ENCODE measurements around the gene MPPED2.
"Not testable (repeated sequence)": the region's sequence is repeated elsewhere in the genome, so short reads cannot be mapped to it uniquely, and the experiment has no call there.

MPPED2 gene

GRCh38 chr11:30573951-30574350 lies 12.2 kb downstream of the MPPED2 start:
- no peak for DNase-seq

GRCh38 chr11:30568931-30569330 lies 17.2 kb downstream of the MPPED2 start:
- no peak for DNase-seq

GRCh38 chr11:30567644-30568043 lies 18.5 kb downstream of the MPPED2 start:
- no peak for DNase-seq

- DNase-seq, result no peak
Observed at GRCh38 chr11:30567120-30567519, 19.0 kb downstream of the MPPED2 start.

DNA sequence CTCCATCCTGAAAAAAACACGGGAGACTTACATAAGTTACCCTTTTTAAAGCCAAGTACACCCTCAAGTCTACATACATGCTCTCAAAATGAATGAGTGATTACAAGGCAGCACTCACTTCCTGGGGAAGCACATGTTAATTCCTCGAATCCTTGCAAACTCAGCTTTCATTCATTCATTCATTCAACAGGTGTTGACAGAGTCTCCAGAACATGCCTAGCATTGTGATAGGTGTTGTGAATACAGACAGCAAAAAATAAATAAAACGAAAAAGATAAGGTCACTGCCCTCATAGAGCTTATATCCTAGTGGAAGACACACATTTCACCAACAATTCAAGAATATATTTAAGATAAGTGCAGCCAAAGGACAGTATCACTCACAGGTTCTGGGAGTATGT lies 19.7 kb downstream of the MPPED2 start:
- no peak for DNase-seq

- no peak for DNase-seq
Observed at GRCh38 chr11:30565027-30565426, 21.1 kb downstream of the MPPED2 start.

- DNase-seq, result no peak
Observed at GRCh38 chr11:30561691-30562415, 24.3 kb downstream of the MPPED2 start.

DNA sequence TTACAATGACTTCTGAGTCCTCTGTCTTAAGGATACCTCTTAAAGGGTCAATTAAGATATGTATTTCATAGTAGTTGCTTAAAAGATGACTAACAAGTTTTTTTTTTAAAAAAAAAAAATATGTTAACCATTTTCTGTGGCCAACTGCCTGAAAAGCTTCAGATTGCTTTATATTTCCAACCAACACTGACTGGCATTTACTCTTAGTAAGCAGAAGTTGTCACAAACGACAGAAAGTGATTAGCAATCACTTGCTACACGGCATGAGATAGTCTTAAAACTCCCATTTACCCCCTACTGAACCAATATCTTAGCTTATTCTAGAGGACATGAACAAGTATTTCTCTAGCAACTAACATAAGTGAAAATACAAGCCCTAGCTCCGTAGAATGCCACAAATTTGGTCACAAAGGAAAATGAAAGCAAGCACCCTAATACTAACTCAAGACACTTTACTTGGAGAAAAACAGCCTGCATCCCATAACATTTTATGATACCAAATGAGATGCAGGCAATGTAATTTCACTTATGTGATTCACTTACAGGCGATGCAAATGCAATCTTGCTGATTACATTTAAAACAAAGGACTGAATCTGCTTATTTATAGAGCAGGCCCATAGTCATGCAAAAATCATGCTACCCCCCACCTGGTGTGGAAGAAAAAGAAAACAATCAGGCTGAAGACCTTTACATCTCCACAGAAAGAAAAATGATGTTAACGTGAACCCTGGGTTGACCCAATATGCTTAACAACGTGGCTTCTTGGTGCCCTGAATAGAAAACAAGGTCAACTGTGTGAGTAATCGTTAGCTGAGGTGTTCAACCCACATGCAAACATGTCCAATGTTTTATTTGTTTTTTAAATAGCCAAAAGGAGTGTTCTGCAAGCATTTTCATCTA lies 25.7 kb downstream of the MPPED2 start:
- DNase-seq, result no peak

GRCh38 chr11:30559004-30559403 lies 27.1 kb downstream of the MPPED2 start:
- no peak for DNase-seq

GRCh38 chr11:30554587-30554986 lies 31.6 kb downstream of the MPPED2 start:
- DNase-seq, result not testable (repeated sequence)

- DNase-seq, result no peak
Observed at GRCh38 chr11:30553521-30554110, 32.5 kb downstream of the MPPED2 start.

GRCh38 chr11:30552839-30553238 lies 33.3 kb downstream of the MPPED2 start:
- no peak for DNase-seq

DNA sequence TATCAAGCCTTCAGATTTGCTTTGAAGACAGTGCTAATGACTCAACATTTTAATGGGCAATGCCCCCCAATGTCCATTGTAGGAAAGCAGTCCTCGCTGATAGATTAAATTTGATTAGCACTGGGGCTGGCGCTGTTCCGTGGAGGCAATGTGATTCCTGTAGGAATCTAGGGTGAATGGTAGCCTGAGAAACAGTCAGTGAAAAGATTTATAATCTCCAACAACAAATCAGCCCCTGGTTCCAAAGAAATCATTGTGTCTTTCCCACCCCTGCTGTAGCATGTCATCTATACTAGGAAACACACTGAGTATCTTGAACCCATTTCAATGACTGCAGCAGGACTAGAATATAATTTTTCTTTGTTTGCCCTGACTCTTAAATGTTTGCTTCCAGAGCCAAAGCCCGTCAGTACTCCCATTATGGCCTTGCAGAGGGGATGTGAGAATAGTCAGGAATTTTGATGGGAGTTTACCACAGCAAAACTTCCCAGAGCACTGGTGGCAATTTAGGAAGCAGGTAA lies 36.1 kb downstream of the MPPED2 start:
- no peak for DNase-seq

- no peak for DNase-seq
Observed at GRCh38 chr11:30549565-30549964, 36.6 kb downstream of the MPPED2 start.

GRCh38 chr11:30546334-30546733 lies 39.8 kb downstream of the MPPED2 start:
- no peak for DNase-seq

DNA sequence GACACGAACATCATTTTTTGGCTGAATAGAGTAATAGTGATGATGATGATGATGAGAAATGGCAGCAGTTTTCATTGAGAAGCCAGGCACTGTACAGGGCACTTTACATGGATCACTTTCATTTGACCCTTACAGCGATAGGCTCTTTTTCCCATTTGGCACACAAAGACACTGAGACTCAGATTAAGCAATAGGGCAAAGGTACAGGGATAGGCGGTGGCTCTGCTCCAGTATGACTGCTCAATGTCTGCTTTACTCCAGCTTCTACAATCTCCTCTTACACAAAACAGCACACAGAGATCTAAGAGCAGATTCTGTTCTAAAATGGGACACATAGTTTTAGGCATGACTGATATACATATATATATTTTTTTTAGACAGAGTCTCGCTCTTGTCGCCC lies 40.6 kb downstream of the MPPED2 start:
- no peak for DNase-seq

DNA sequence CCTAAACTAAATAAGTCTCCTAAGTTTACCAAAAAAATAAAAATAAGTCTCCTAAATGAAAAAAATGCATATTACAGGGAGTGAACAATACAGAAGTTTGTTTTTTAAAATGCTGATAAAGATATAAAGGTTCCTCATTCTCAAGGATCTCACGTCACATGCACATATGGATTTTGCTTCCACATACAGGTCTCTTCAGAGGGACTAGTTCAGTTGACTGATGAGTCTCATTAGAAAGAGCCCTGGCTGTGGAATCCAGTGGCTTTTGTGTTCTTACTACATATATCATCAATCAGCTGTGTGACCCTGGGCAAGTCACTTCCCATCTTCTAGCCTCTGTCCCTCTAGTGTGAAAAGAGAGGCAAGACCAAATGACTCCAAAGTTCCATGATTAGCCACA lies 43.1 kb downstream of the MPPED2 start:
- DNase-seq, result no peak

DNA sequence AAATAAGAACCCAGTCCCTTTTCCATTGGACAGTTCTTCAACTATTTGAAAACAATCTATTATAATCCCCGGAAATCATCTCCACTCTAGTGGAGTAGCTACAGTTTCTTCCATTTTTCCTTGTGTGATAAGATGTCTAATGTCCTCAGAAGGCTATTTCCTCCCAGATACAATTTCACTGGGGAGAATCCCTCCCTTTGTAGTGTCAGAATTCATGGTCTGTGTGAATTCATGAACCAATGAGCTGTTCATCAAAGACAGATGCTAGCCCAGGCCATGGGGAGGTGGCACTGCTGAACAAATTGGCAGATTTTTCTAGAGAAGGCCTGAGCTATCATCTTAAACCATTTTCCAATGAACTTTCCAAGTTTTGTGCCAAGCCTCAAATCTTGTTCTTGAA lies 45.4 kb downstream of the MPPED2 start:
- DNase-seq, result no peak

DNA sequence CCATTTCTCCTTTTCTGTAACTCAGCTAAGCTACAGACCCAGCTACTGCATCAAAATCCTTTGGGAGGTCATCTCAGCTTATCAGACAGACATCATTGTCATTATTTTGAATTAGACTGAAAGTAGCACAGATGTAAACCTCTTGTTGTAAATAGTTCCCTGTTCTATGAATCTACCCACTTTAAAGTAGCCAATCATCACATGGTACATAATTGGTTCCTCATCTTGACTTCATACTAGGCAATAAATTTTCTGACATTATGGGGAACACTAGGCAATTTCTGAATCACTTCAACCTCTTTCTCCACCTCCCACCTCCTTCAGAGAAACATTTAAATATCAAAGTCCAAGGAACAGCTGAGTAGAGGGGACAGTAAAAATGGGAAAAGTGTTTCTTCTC lies 47.9 kb downstream of the MPPED2 start:
- no peak for DNase-seq

DNA sequence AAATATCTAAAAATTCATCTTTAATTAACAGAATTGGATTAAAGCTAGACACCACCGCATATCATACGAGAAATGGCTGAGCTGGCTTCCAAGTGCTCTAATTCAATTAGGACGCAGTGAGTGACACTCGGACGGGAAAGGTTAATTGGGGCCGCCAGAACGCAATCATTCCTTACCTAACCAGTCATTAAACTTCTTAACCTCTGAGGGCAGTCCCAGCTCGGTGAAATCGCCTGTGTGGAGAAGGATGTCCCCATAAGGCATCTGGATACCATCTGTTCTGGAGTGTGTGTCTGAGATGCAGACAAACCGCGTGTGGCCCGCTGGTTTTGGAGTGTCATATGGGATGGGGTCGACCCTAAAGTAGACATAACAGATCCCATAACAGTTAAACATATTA lies 50.3 kb downstream of the MPPED2 start:
- no peak for DNase-seq

DNA sequence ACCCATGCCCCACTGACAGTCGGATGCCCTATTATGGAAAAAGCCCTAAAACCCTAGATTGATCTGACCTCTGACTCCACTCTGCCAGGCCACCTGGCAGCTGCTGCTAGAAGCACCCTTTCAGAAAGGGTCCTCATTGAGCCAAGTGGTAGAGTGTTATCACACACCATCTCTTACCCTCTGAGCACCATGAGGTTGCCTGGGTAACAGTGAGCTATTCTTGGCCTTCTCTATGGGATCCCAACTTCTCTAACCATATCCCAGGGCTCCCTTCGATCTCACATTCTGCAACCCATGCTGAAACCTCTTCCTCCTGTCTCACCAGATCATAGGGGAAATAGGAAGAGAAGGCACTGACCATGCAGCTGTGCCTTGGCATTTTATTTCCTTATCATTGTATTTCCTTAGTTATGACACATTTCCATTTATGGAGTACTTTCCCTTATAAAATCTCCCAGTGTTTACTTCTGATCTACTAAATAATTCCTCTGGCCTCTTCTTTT lies 52.7 kb downstream of the MPPED2 start:
- DNase-seq, result no peak

DNA sequence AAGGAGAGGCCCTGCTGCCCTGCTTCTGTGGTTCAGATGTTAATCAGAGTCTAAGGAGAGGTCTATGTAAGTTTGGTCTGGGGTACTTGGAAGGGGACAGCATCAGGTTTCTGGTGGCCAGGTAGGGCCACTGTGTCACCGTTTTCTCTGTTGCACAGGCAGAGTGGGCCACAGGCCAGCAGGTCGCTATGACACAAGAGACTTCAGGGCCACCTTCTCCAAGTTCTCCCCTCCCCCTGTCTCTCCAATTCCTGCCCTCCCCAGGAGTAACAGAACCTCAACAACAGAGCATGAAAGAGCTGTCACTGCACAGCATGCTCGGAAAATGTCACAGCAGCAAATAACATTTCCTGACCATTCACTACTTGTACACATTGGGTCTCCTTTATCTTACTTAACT lies 58.6 kb downstream of the MPPED2 start:
- DNase-seq, result no peak

- DNase-seq, result no peak
Observed at GRCh38 chr11:30526558-30526957, 59.6 kb downstream of the MPPED2 start.

Data from CD4-positive, alpha-beta T cell treated with Interleukin-10 for 1 hour (primary cell).